Epithelial cell of esophagus (primary cell): ENCODE data around the gene SOX5.

Experiments used
- DNase-seq: peaks from one replicate; pipeline ENCODE4 v3.0.0; 2010; ENCODE audit warnings: low read depth
- H3K4me3 ChIP-seq: 2 replicates; pipeline ENCODE4 v1.5.1; 2011; ENCODE audit warnings: mild to moderate bottlenecking, low read length, control low read depth
- CTCF ChIP-seq: IDR thresholded peaks from 2 replicates; pipeline ENCODE4 v1.5.1; 2011; ENCODE audit warnings: low read depth, mild to moderate bottlenecking, low read length, control low read depth, inconsistent platforms; ENCODE audit not compliant: insufficient read depth; ENCODE audit errors: missing control alignments

Gene SOX5

GRCh38 chr12:23770202-23770938 is 179.1 kb downstream of the SOX5 start:
- no peak for TF ChIP-seq CTCF
- no peak overlapping the region for H3K4me3 ChIP-seq
- no peak for DNase-seq

- DNase-seq, result no peak
- no peak for TF ChIP-seq CTCF
- H3K4me3 ChIP-seq, result no peak overlapping the region
Observed at GRCh38 chr12:23767834-23768233, 181.6 kb downstream of the SOX5 start.

GRCh38 chr12:23763724-23764123 is 185.7 kb downstream of the SOX5 start:
- no peak for TF ChIP-seq CTCF
- no peak for DNase-seq
- H3K4me3 ChIP-seq, result no peak overlapping the region

- H3K4me3 ChIP-seq, result no peak overlapping the region
- TF ChIP-seq CTCF, result no peak
- DNase-seq, result no peak
Observed at GRCh38 chr12:23760495-23760894, 189.0 kb downstream of the SOX5 start.

GRCh38 chr12:23758608-23759007 is 190.9 kb downstream of the SOX5 start:
- no peak for TF ChIP-seq CTCF
- DNase-seq, result no peak
- H3K4me3 ChIP-seq, result no peak overlapping the region

- DNase-seq, result no peak
- TF ChIP-seq CTCF, result no peak
- no peak overlapping the region for H3K4me3 ChIP-seq
Observed at GRCh38 chr12:23757541-23757962, 191.9 kb downstream of the SOX5 start.

- no peak overlapping the region for H3K4me3 ChIP-seq
- no peak for TF ChIP-seq CTCF
- no peak for DNase-seq
Observed at GRCh38 chr12:23756416-23756815, 193.1 kb downstream of the SOX5 start.
